Activated T-helper 1 cell treated with Interleukin-2 at 50 U/mL for 16 hours (primary cell): ENCODE measurements around the gene PRRG1.
"Not testable (repeated sequence)": the region's sequence is repeated elsewhere in the genome, so short reads cannot be mapped to it uniquely, and the experiment has no call there.

ENCODE experiments used
- DNase-seq: peaks from one replicate; pipeline ENCODE4 v3.0.0-alpha.2; 2020; ENCODE audit warnings: low read depth

The PRRG1 gene

GRCh38 chrX:37378830-37379229 is 29.7 kb downstream of the PRRG1 start:
- no peak for DNase-seq

GRCh38 chrX:37380256-37380655 is 31.1 kb downstream of the PRRG1 start:
- DNase-seq, result no peak

- DNase-seq, result no peak
Observed at GRCh38 chrX:37380924-37381323, 31.8 kb downstream of the PRRG1 start.

GRCh38 chrX:37383313-37383712 is 34.1 kb downstream of the PRRG1 start:
- DNase-seq, result no peak

- no peak for DNase-seq
Observed at GRCh38 chrX:37388413-37388812, 39.2 kb downstream of the PRRG1 start.

GRCh38 chrX:37405956-37406355 is 56.8 kb downstream of the PRRG1 start:
- no peak for DNase-seq

GRCh38 chrX:37407736-37408135 is 58.6 kb downstream of the PRRG1 start:
- no peak for DNase-seq

- no peak for DNase-seq
Observed at GRCh38 chrX:37409278-37409677, 60.1 kb downstream of the PRRG1 start.

GRCh38 chrX:37420185-37420584 is 71.0 kb downstream of the PRRG1 start:
- no peak for DNase-seq

- no peak for DNase-seq
Observed at GRCh38 chrX:37420756-37421155, 71.6 kb downstream of the PRRG1 start.

GRCh38 chrX:37424000-37424429 is 74.9 kb downstream of the PRRG1 start:
- DNase-seq, result no peak

GRCh38 chrX:37425370-37425769 is 76.2 kb downstream of the PRRG1 start:
- no peak for DNase-seq

- not testable (repeated sequence) for DNase-seq
Observed at GRCh38 chrX:37428962-37429361, 79.8 kb downstream of the PRRG1 start.

GRCh38 chrX:37434362-37434761 is 85.2 kb downstream of the PRRG1 start:
- DNase-seq, result no peak

- no peak for DNase-seq
Observed at GRCh38 chrX:37437160-37437559, 88.0 kb downstream of the PRRG1 start.

- DNase-seq, result no peak
Observed at GRCh38 chrX:37441377-37441776, 92.2 kb downstream of the PRRG1 start.

GRCh38 chrX:37445182-37445581 is 96.0 kb downstream of the PRRG1 start:
- no peak for DNase-seq

- DNase-seq, result no peak
Observed at GRCh38 chrX:37453821-37454220, 104.7 kb downstream of the PRRG1 start.

GRCh38 chrX:37454537-37455285 is 105.5 kb downstream of the PRRG1 start:
- no peak for DNase-seq

GRCh38 chrX:37455381-37455780 is 106.2 kb downstream of the PRRG1 start:
- no peak for DNase-seq

GRCh38 chrX:37460285-37460684 is 111.1 kb downstream of the PRRG1 start:
- not testable (repeated sequence) for DNase-seq

GRCh38 chrX:37462346-37462745 is 113.2 kb downstream of the PRRG1 start:
- no peak for DNase-seq

GRCh38 chrX:37468124-37468739 is 119.1 kb downstream of the PRRG1 start:
- DNase-seq, result no peak

GRCh38 chrX:37470711-37471110 is 121.5 kb downstream of the PRRG1 start:
- DNase-seq, result no peak
